ENCODE measurements around the gene ZNF784. TPM values are rescaled to one million over a fixed set of nuclear protein-coding genes. Genes with fewer than 3 reads are reported as not detected.

ZNF784 gene
- total RNA-seq, 1 experiment from 2014 or later: 9.9 TPM

DNA sequence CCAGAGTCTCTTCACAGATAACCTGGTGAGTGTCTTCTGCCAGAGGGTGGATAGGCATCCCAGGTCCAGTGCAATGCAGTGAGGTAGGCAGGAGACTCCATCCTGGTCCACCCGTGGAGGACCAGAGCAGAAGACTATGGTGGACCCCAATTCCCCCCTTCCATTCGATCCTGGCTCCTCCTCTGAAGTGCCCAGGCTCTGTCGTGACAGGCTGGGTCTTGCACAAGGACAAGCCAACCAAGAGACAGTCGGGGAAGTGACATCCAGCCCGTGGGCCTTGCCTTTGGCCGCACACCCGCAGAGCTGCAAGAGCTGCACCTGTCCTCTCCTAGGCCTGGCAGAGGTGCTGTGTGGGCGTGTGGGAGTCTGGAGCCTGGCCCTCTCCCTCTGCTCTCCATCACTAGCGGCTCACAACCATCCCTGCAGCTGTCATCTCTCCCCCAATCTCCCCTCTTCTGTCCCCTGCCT lies 3.1 kb downstream of the ZNF784 start:
- ChIA-PET CTCF (no interaction called here), POLR2A (no interaction called here)
- Mint-ChIP-seq H3K4me3 (no peak overlapping the region), H3K36me3 (peaks cover 20% of the 10 kb centered on the region), H3K9me3 (0 out of 2 replicates have a peak, but pooled peaks cover 3% of the 10 kb centered on the region), H3K4me1 (peaks cover 17% of the 10 kb centered on the region), H3K27me3 (ENCODE audit: low read depth) (peaks cover 4% of the 10 kb centered on the region; the same call in 1 of the 2 replicates), H3K27ac (no peak overlapping the region)
- no peak for DNase-seq (ENCODE audit: low spot score)
- TF ChIP-seq NR2C2 (CRISPR knock-in tag; IDR thresholded peaks at IDR 0.05) (no peak), ZBTB21 (CRISPR knock-in tag; IDR thresholded peaks at IDR 0.05; ENCODE audit: borderline replicate concordance) (no peak), ZNF396 (CRISPR knock-in tag; IDR thresholded peaks at IDR 0.05; ENCODE audit: borderline replicate concordance) (no peak), EMX1 (CRISPR knock-in tag; IDR thresholded peaks at IDR 0.05) (no peak), IRF2 (CRISPR knock-in tag; IDR thresholded peaks at IDR 0.05; ENCODE audit: borderline replicate concordance, low read depth) (no peak), SP1 (CRISPR knock-in tag; conservative IDR thresholded peaks at IDR 0.05) (no peak), JAZF1 (CRISPR knock-in tag; IDR thresholded peaks at IDR 0.05) (no peak), FOXK1 (CRISPR knock-in tag; IDR thresholded peaks at IDR 0.05) (no peak), ATF1 (CRISPR knock-in tag; IDR thresholded peaks at IDR 0.05) (no peak), ZNF671 (CRISPR knock-in tag; IDR thresholded peaks at IDR 0.05) (no peak), CREB1 (CRISPR knock-in tag; IDR thresholded peaks at IDR 0.05) (no peak), NFE2L1 (CRISPR knock-in tag; IDR thresholded peaks at IDR 0.05) (no peak)
- TF ChIP-seq, protein P1, sequence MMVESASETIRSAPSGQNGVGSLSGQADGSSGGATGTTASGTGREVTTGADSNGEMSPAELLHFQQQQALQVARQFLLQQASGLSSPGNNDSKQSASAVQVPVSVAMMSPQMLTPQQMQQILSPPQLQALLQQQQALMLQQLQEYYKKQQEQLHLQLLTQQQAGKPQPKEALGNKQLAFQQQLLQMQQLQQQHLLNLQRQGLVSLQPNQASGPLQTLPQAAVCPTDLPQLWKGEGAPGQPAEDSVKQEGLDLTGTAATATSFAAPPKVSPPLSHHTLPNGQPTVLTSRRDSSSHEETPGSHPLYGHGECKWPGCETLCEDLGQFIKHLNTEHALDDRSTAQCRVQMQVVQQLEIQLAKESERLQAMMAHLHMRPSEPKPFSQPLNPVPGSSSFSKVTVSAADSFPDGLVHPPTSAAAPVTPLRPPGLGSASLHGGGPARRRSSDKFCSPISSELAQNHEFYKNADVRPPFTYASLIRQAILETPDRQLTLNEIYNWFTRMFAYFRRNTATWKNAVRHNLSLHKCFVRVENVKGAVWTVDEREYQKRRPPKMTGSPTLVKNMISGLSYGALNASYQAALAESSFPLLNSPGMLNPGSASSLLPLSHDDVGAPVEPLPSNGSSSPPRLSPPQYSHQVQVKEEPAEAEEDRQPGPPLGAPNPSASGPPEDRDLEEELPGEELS (CRISPR knock-in tag; IDR thresholded peaks at IDR 0.05): no peak
- TF ChIP-seq, protein P2, sequence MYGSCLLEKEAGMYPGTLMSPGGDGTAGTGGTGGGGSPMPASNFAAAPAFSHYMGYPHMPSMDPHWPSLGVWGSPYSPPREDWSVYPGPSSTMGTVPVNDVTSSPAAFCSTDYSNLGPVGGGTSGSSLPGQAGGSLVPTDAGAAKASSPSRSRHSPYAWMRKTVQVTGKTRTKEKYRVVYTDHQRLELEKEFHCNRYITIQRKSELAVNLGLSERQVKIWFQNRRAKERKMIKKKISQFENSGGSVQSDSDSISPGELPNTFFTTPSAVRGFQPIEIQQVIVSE (CRISPR knock-in tag; IDR thresholded peaks at IDR 0.05; ENCODE audit: borderline replicate concordance): no peak
- TF ChIP-seq, protein P3, sequence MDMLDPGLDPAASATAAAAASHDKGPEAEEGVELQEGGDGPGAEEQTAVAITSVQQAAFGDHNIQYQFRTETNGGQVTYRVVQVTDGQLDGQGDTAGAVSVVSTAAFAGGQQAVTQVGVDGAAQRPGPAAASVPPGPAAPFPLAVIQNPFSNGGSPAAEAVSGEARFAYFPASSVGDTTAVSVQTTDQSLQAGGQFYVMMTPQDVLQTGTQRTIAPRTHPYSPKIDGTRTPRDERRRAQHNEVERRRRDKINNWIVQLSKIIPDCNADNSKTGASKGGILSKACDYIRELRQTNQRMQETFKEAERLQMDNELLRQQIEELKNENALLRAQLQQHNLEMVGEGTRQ (CRISPR knock-in tag; IDR thresholded peaks at IDR 0.05): no peak
- TF ChIP-seq, protein P4, sequence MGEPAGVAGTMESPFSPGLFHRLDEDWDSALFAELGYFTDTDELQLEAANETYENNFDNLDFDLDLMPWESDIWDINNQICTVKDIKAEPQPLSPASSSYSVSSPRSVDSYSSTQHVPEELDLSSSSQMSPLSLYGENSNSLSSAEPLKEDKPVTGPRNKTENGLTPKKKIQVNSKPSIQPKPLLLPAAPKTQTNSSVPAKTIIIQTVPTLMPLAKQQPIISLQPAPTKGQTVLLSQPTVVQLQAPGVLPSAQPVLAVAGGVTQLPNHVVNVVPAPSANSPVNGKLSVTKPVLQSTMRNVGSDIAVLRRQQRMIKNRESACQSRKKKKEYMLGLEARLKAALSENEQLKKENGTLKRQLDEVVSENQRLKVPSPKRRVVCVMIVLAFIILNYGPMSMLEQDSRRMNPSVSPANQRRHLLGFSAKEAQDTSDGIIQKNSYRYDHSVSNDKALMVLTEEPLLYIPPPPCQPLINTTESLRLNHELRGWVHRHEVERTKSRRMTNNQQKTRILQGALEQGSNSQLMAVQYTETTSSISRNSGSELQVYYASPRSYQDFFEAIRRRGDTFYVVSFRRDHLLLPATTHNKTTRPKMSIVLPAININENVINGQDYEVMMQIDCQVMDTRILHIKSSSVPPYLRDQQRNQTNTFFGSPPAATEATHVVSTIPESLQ (CRISPR knock-in tag; IDR thresholded peaks at IDR 0.05): no peak
- no peak for ATAC-seq

DNA sequence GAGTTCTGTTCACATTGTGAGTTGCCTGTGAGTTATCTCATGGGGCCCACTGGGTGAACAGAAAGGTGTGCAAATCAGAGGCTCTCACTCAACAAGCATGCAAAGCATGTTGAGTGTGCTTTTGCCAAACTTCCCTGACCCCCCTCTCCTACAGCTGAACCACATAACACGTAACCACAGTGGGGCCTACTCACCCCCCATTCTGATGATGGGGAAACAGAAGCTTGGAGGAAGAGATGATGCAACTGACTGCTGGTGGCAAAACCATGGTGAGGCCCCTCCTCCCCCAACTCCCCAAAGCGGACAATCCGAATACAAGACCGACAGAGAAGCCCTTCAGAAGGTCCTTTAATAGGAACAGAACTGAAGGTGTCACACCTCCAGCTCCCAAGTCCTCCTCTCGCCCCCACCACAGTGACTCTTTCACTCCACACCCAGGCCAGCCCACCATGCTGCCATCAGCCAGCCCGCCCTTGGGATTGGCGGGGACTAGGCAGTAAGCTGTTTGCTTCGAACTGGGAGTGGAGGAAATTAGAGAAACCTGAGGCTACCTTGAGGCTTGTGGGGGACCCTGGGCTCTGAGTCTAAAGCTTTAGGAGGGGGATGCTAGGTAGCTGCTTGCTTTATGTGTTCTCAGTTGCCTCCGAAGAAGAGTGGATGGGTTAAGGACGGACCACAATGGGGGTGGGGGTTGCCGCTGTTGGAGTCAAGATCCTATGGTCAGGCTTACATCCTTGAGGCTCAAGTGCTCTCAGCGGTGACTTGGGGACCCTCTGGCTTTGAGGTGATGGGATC lies 3.8 kb downstream of the ZNF784 start:
- DNase-seq (ENCODE audit: low spot score) (no peak), ATAC-seq (no peak)
- POLR2A ChIA-PET: interaction anchor here (1.6 kb wide), 2 partner anchors 22 to 27 kb away, joined by 3 to 4 read pairs; partner anchors contain the start of gene CCDC106
- CTCF ChIA-PET: interaction anchor here (4.0 kb wide), 1 partner anchor 15 kb away, joined by 14 read pairs; the partner anchor contains the start of gene ZNF865
- 0 out of 2 replicates have a peak, but pooled peaks cover 3% of the 10 kb centered on the region for H3K27me3 Mint-ChIP-seq (ENCODE audit: low read depth)
- no peak overlapping the region for H3K27ac Mint-ChIP-seq
- H3K36me3 Mint-ChIP-seq: peaks cover 20% of the 10 kb centered on the region
- TF ChIP-seq GABPB1 (CRISPR knock-in tag; IDR thresholded peaks at IDR 0.05): 0 out of 2 replicates have a peak, but pooled peaks have one; percentile 27
- TF ChIP-seq, protein P5, sequence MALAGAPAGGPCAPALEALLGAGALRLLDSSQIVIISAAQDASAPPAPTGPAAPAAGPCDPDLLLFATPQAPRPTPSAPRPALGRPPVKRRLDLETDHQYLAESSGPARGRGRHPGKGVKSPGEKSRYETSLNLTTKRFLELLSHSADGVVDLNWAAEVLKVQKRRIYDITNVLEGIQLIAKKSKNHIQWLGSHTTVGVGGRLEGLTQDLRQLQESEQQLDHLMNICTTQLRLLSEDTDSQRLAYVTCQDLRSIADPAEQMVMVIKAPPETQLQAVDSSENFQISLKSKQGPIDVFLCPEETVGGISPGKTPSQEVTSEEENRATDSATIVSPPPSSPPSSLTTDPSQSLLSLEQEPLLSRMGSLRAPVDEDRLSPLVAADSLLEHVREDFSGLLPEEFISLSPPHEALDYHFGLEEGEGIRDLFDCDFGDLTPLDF (CRISPR knock-in tag; IDR thresholded peaks at IDR 0.05): no peak
- H3K9me3 Mint-ChIP-seq: 0 out of 2 replicates have a peak, but pooled peaks cover 3% of the 10 kb centered on the region
- H3K4me1 Mint-ChIP-seq: peaks cover 17% of the 10 kb centered on the region
- no peak overlapping the region for H3K4me3 Mint-ChIP-seq
